MCF 10A (cell line): ENCODE results near the gene MYO10. TPM values are rescaled to one million over a fixed set of nuclear protein-coding genes. Genes with fewer than 3 reads are reported as not detected.

Experiments used
- BruUV-seq: library from RNA; stranded (reverse); fragments of 400-500 nt; replicated peaks from 2 replicates; lab custom pipeline; 2021; lab: Mats Ljungman, UMichigan
- CTCF ChIA-PET: fragments of 300-600 bp; sonication (Branson Sonifier 250); formaldehyde crosslinking; extraction: SDS; loops from one replicate; lab custom pipeline; 2021; ENCODE audit warnings: antibody characterized with exemption, inconsistent platforms; lab: Yijun Ruan, JAX
- POLR2A ChIA-PET: fragments of 300-600, 350-650 bp; sonication (Branson Sonifier 250); formaldehyde crosslinking; extraction: SDS; loops from one replicate; lab custom pipeline; 2020; ENCODE audit warnings: antibody characterized with exemption, inconsistent platforms; lab: Yijun Ruan, JAX
- DNase-seq: peaks from one replicate; pipeline ENCODE4 v3.0.0-alpha.2; 2018; ENCODE audit not compliant: unreplicated experiment
- H3K27ac Mint-ChIP-seq: one replicate; pipeline ENCODE4 v1.8.0; 2022; ENCODE audit warnings: mild to moderate bottlenecking, low read depth, mixed read lengths; ENCODE audit not compliant: unreplicated experiment
- H3K27me3 Mint-ChIP-seq: one replicate; pipeline ENCODE4 v1.8.0; 2022; ENCODE audit warnings: mixed read lengths; ENCODE audit not compliant: insufficient read depth, unreplicated experiment
- H3K36me3 Mint-ChIP-seq: one replicate; pipeline ENCODE4 v1.8.0; 2022; ENCODE audit warnings: mild to moderate bottlenecking, moderate library complexity, mixed read lengths; ENCODE audit not compliant: insufficient read depth, unreplicated experiment
- H3K4me1 Mint-ChIP-seq: one replicate; pipeline ENCODE4 v1.8.0; 2022; ENCODE audit warnings: mixed read lengths; ENCODE audit not compliant: insufficient read depth, unreplicated experiment
- H3K4me3 Mint-ChIP-seq: one replicate; pipeline ENCODE4 v1.8.0; 2022; ENCODE audit warnings: mild to moderate bottlenecking, moderate library complexity, mixed read lengths; ENCODE audit not compliant: unreplicated experiment
- H3K9me3 Mint-ChIP-seq: one replicate; pipeline ENCODE4 v1.8.0; 2022; ENCODE audit warnings: mixed read lengths; ENCODE audit not compliant: unreplicated experiment
- intact Hi-C: fragments of 100-400 bp; cut with micrococcal nuclease; formaldehyde crosslinking; loops from 2 replicates; pipeline ENCODE4 v1.14.1; 2022
- total RNA-seq: library from RNA; stranded (reverse); gene quantifications from 2 replicates; pipeline ENCODE4 v1.2.3, GENCODE V29; 2022
- TF ChIP-seq, protein P1 (sequence below): fragments of 200-600 bp; IDR thresholded peaks from one replicate; pipeline ENCODE4 v1.8.0; 2022; ENCODE audit warnings: antibody characterized with exemption, mild to moderate bottlenecking; ENCODE audit not compliant: unreplicated experiment

The MYO10 gene
- total RNA-seq, 1 experiment from 2014 or later: 35.7 TPM

DNA sequence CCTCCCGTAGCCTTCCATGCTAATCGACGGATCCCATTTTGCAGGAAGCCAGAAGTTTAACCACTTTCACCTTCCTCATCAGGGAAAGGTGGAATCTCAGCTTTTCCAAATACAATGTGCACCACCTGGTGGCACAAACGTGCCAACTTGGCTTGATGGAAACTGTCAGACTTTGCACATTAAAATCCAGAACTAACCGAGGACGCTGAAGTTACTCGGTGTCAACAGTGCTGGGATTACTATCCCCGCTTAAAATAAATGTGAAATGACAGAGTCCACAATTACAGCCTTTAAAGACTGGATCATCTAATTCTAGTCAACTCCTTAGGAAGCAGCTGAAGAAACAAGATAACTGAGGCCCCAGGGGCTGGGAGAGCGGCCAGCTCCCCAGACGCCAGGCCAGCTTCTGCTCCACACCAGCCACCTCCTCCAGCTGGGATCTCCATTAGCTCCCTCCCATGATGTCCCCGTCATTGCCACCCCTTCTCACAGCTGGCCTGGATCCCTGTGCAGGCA lies 269.1 kb downstream of the MYO10 start:
- no peaks in the 10 kb centered on the region for H3K9me3 Mint-ChIP-seq
- CTCF ChIA-PET: interaction anchor here (0.6 to 5.5 kb wide), 44 partner anchors 8 to 1653 kb away, joined by 3 to 73 read pairs (median 4); no protein-coding TSS in a partner anchor
- no peak overlapping the region for H3K27ac Mint-ChIP-seq
- H3K4me1 Mint-ChIP-seq: no peaks in the 10 kb centered on the region
- H3K4me3 Mint-ChIP-seq: no peak overlapping the region
- H3K36me3 Mint-ChIP-seq: peaks cover 29% of the 10 kb centered on the region
- TF ChIP-seq, protein P1, sequence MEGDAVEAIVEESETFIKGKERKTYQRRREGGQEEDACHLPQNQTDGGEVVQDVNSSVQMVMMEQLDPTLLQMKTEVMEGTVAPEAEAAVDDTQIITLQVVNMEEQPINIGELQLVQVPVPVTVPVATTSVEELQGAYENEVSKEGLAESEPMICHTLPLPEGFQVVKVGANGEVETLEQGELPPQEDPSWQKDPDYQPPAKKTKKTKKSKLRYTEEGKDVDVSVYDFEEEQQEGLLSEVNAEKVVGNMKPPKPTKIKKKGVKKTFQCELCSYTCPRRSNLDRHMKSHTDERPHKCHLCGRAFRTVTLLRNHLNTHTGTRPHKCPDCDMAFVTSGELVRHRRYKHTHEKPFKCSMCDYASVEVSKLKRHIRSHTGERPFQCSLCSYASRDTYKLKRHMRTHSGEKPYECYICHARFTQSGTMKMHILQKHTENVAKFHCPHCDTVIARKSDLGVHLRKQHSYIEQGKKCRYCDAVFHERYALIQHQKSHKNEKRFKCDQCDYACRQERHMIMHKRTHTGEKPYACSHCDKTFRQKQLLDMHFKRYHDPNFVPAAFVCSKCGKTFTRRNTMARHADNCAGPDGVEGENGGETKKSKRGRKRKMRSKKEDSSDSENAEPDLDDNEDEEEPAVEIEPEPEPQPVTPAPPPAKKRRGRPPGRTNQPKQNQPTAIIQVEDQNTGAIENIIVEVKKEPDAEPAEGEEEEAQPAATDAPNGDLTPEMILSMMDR: peak; percentile 34
- no peaks in the 10 kb centered on the region for H3K27me3 Mint-ChIP-seq
- POLR2A ChIA-PET: interaction anchor here (1.0 kb wide), 1 partner anchor 201 kb away, joined by 3 read pairs; no protein-coding TSS in a partner anchor
- peak; percentile 36 for DNase-seq
- no TSS peak for BruUV-seq
- intact Hi-C loops: loop anchor here (2.0 kb wide), 2 partner anchors 114 to 178 kb away; no protein-coding TSS in a partner anchor

DNA sequence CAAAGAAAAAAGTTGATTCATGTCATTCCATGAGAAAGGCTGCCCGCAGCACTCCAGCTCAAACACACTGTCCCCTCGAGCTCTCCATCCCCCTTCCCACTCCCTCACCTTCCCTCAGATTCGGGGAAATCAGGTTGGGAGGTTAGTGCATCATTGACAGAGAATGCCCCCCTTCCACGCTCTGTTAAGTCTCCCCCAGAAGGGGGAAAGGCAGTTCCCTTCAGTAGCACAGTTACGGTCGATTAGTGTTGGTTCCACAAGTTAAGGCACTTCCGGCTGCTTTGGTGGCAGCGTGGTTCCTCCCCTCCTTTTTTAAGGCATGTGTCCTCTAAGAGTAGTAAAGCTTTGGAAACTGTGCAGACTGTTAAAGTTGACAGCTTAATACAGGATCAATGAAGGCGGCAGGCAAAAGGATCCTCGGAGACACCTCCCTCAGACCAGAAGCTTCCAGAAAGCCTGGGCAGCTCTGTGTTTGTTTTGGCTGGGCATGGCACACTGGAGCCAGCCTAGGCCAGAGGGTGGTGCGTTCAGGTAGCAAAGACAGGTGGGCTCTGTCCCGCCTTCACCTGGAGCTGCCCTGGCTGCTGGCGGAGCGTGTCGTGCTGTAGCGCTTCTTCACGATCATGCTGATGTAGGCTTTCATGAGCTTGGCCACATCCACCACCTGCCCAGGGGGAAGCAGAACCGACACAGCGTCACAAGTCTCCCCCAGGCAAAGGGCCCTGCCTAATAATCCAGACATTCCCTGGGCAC lies 269.8 kb downstream of the MYO10 start:
- Mint-ChIP-seq H3K27ac (no peak overlapping the region), H3K4me1 (no peaks in the 10 kb centered on the region), H3K4me3 (no peak overlapping the region), H3K27me3 (no peaks in the 10 kb centered on the region), H3K9me3 (no peaks in the 10 kb centered on the region), H3K36me3 (peaks cover 29% of the 10 kb centered on the region)
- no peak for DNase-seq
- TF ChIP-seq, protein P1: no peak
- ChIA-PET POLR2A (interaction anchor here (1.0 to 1.3 kb wide), 3 partner anchors 157 to 200 kb away, joined by 3 to 5 read pairs (median 3); no protein-coding TSS in a partner anchor), CTCF (interaction anchor here (0.6 to 5.5 kb wide), 45 partner anchors 9 to 1653 kb away, joined by 3 to 73 read pairs (median 4); no protein-coding TSS in a partner anchor)
- no TSS peak for BruUV-seq
- intact Hi-C loops: loop anchor here (2.0 kb wide), 2 partner anchors 114 to 178 kb away; no protein-coding TSS in a partner anchor

DNA sequence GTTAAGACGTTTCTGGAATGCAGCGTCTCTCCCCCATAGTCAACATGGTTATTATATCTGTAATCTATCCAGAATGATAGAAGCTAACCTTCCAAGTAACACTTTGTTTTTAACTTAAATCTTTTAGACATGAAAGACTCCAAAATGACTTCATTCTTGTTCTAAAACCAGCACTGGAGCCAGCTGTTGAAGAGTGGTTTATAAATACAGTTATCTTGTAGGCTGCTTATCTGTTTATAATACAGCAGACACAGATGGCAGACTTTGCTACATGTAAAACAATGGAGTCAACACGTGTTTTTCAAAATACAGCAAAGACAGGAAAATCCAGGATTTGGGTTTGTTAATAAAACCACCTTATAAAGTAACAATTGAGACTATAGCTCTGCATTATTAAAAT lies 270.5 kb downstream of the MYO10 start:
- ChIA-PET CTCF (interaction anchor here (0.6 to 5.5 kb wide), 13 partner anchors 8 to 1338 kb away, joined by 3 to 73 read pairs (median 13); no protein-coding TSS in a partner anchor), POLR2A (interaction anchor here (1.1 to 1.3 kb wide), 2 partner anchors 156 to 173 kb away, joined by 3 to 5 read pairs; no protein-coding TSS in a partner anchor)
- intact Hi-C loops: no loop called here
- Mint-ChIP-seq H3K27me3 (no peaks in the 10 kb centered on the region), H3K36me3 (peaks cover 29% of the 10 kb centered on the region), H3K4me3 (no peak overlapping the region), H3K27ac (no peak overlapping the region), H3K9me3 (no peaks in the 10 kb centered on the region), H3K4me1 (no peaks in the 10 kb centered on the region)
- BruUV-seq: TSS peak; percentile 77
- no peak for DNase-seq
- TF ChIP-seq, protein P1: no peak

DNA sequence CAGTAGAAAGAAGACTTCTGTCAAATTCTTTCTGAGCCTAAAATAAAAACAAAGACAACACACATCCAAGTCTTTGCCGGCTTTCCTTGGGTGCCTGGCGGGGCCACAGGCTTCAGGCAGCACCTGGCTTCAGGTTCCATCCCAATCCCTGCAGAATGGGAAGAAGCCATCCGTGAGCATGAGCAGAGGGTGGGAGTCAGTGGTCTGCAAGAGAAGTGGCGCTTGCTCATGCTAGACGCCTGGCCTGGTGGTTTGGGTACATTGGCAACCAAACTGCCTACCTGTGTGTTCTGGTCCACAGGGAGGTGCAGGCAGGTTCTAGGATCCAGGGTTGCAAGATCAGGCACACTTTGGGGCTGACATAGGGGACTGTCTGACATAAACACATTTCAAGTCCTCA lies 271.7 kb downstream of the MYO10 start:
- ChIA-PET CTCF (interaction anchor here (0.5 kb wide), 1 partner anchor 1649 kb away, joined by 3 read pairs; no protein-coding TSS in a partner anchor), POLR2A (no interaction called here)
- no TSS peak for BruUV-seq
- DNase-seq: no peak
- no peak overlapping the region for H3K4me3 Mint-ChIP-seq
- H3K27me3 Mint-ChIP-seq: no peaks in the 10 kb centered on the region
- peaks cover 29% of the 10 kb centered on the region for H3K36me3 Mint-ChIP-seq
- no peaks in the 10 kb centered on the region for H3K4me1 Mint-ChIP-seq
- no peak overlapping the region for H3K27ac Mint-ChIP-seq
- intact Hi-C loops: no loop called here
- no peaks in the 10 kb centered on the region for H3K9me3 Mint-ChIP-seq
- TF ChIP-seq, protein P1: no peak
